HepG2 (cell line): ENCODE results near the gene PDE1C.

Experiments
- ZNF644 ChIP-seq: IDR thresholded peaks from 2 replicates; pipeline ENCODE4 v1.6.1; 2016; ENCODE audit warnings: low read depth
- TF ChIP-seq, protein P1 (sequence below), 2 experiments: sonication (generic) in 1 of 2; formaldehyde crosslinking in 1 of 2; IDR thresholded peaks; 2 replicates each; pipeline versions ENCODE4 v1.5.1 to v1.6.1; 2011 to 2020; ENCODE audit warnings: borderline replicate concordance in 1 of 2, low read depth in 1 of 2, low read length in 1 of 2, mild to moderate bottlenecking in 1 of 2, missing genetic modification reagents in 1 of 2, moderate library complexity in 1 of 2
- TF ChIP-seq, protein P2 (sequence below): sonication (generic); formaldehyde crosslinking; IDR thresholded peaks from 2 replicates; pipeline ENCODE4 v1.5.0; 2020; ENCODE audit warnings: mild to moderate bottlenecking, missing genetic modification reagents, moderate library complexity

- TF ChIP-seq, protein P1, sequence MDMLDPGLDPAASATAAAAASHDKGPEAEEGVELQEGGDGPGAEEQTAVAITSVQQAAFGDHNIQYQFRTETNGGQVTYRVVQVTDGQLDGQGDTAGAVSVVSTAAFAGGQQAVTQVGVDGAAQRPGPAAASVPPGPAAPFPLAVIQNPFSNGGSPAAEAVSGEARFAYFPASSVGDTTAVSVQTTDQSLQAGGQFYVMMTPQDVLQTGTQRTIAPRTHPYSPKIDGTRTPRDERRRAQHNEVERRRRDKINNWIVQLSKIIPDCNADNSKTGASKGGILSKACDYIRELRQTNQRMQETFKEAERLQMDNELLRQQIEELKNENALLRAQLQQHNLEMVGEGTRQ (IDR thresholded peaks at IDR 0.05; ENCODE audit: low read depth, low read length), result no peak
- TF ChIP-seq, protein P1 (CRISPR knock-in tag; IDR thresholded peaks at IDR 0.05; ENCODE audit: borderline replicate concordance), result no peak
- TF ChIP-seq ZNF644, result no peak
- TF ChIP-seq, protein P2, sequence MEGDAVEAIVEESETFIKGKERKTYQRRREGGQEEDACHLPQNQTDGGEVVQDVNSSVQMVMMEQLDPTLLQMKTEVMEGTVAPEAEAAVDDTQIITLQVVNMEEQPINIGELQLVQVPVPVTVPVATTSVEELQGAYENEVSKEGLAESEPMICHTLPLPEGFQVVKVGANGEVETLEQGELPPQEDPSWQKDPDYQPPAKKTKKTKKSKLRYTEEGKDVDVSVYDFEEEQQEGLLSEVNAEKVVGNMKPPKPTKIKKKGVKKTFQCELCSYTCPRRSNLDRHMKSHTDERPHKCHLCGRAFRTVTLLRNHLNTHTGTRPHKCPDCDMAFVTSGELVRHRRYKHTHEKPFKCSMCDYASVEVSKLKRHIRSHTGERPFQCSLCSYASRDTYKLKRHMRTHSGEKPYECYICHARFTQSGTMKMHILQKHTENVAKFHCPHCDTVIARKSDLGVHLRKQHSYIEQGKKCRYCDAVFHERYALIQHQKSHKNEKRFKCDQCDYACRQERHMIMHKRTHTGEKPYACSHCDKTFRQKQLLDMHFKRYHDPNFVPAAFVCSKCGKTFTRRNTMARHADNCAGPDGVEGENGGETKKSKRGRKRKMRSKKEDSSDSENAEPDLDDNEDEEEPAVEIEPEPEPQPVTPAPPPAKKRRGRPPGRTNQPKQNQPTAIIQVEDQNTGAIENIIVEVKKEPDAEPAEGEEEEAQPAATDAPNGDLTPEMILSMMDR (CRISPR knock-in tag), result no peak
Observed at GRCh38 chr7:31816810-31817209, 253.4 kb downstream of the PDE1C start.
